ENCODE data around the gene DNAL1. TPM values are rescaled to one million over a fixed set of nuclear protein-coding genes. Genes with fewer than 3 reads are reported as not detected.

Gene DNAL1
- total RNA-seq, 1 experiment from 2014 or later: 14.3 TPM

- peaks cover 8% of the 10 kb centered on the region for H3K36me3 Mint-ChIP-seq
- DNase-seq (ENCODE audit: low spot score) (peak; percentile 84), ATAC-seq (peak; percentile 7)
- ChIA-PET POLR2A (interaction anchor here (0.8 to 1.4 kb wide), 4 partner anchors 17 to 68 kb away, joined by 3 to 4 read pairs (median 4); no protein-coding TSS in a partner anchor), CTCF (interaction anchor here (1.0 to 4.8 kb wide), 8 partner anchors 8 to 85 kb away, joined by 3 to 22 read pairs (median 4); no protein-coding TSS in a partner anchor)
- H3K9me3 Mint-ChIP-seq: no peaks in the 10 kb centered on the region
- peak overlapping the region; percentile 86 for H3K4me3 Mint-ChIP-seq
- peaks cover 52% of the 10 kb centered on the region for H3K4me1 Mint-ChIP-seq
- H3K27me3 Mint-ChIP-seq (ENCODE audit: low read depth): peaks cover 7% of the 10 kb centered on the region; the same call in 1 of the 2 replicates
- peak overlapping the region; percentile 91 for H3K27ac Mint-ChIP-seq
- TF ChIP-seq ARID4B (CRISPR knock-in tag; IDR thresholded peaks at IDR 0.05; ENCODE audit: borderline replicate concordance): no peak
- TF ChIP-seq ZBTB21 (CRISPR knock-in tag; IDR thresholded peaks at IDR 0.05; ENCODE audit: borderline replicate concordance): peak; percentile 96
- no peak for TF ChIP-seq ZNF263 (CRISPR knock-in tag; IDR thresholded peaks at IDR 0.05; ENCODE audit: low read depth)
- TF ChIP-seq SP1 (CRISPR knock-in tag; conservative IDR thresholded peaks at IDR 0.05): 0 out of 2 replicates have a peak, but pooled peaks have one; percentile 16
- TF ChIP-seq JAZF1 (CRISPR knock-in tag; IDR thresholded peaks at IDR 0.05): no peak
- no peak for TF ChIP-seq RELA (CRISPR knock-in tag; IDR thresholded peaks at IDR 0.05; ENCODE audit: borderline replicate concordance)
- TF ChIP-seq PREB (CRISPR knock-in tag; IDR thresholded peaks at IDR 0.05; ENCODE audit: borderline replicate concordance): no peak
- TF ChIP-seq EMX1 (CRISPR knock-in tag; IDR thresholded peaks at IDR 0.05): no peak
- TF ChIP-seq ZNF317 (CRISPR knock-in tag; IDR thresholded peaks at IDR 0.05; ENCODE audit: borderline replicate concordance, low read depth): no peak
- TF ChIP-seq CDX4 (CRISPR knock-in tag; IDR thresholded peaks at IDR 0.05; ENCODE audit: borderline replicate concordance): no peak
- no peak for TF ChIP-seq USF1 (CRISPR knock-in tag; IDR thresholded peaks at IDR 0.05)
- TF ChIP-seq ZBTB43 (CRISPR knock-in tag; IDR thresholded peaks at IDR 0.05): no peak; the same call in 1 of the 2 replicates
- no peak for TF ChIP-seq ZNF396 (CRISPR knock-in tag; IDR thresholded peaks at IDR 0.05; ENCODE audit: borderline replicate concordance)
- no peak for TF ChIP-seq NR3C1 (CRISPR knock-in tag; conservative IDR thresholded peaks at IDR 0.05; ENCODE audit: low read depth)
- TF ChIP-seq SMAD3 (CRISPR knock-in tag; IDR thresholded peaks at IDR 0.05; ENCODE audit: borderline replicate concordance): no peak
- TF ChIP-seq CBFB (CRISPR knock-in tag; IDR thresholded peaks at IDR 0.05; ENCODE audit: low read depth): no peak
- TF ChIP-seq MXD4 (CRISPR knock-in tag; IDR thresholded peaks at IDR 0.05; ENCODE audit: borderline replicate concordance): no peak
- TF ChIP-seq IRF1 (CRISPR knock-in tag; IDR thresholded peaks at IDR 0.05): no peak
- peak; percentile 81; the same call in 1 of the 2 replicates for TF ChIP-seq CREM (CRISPR knock-in tag; IDR thresholded peaks at IDR 0.05)
- TF ChIP-seq ZNF281 (CRISPR knock-in tag; IDR thresholded peaks at IDR 0.05): no peak
- no peak for TF ChIP-seq ZNF425 (CRISPR knock-in tag; conservative IDR thresholded peaks at IDR 0.05)
Observed at GRCh38 chr14:73718418-73719251, 73.8 kb downstream of the DNAL1 start.
